ENCODE measurements around the gene COL15A1. TPM values are rescaled to one million over a fixed set of nuclear protein-coding genes. Genes with fewer than 3 reads are reported as not detected.

The COL15A1 gene
- total and polyA plus RNA-seq, 2 of the 13 experiments (the other 11 are each of a cell fraction or from before 2014, with no cell fraction given) = not detected

GRCh38 chr9:99116003-99116411, 172.3 kb downstream of the COL15A1 start:
- POLR2A ChIA-PET = interaction anchor here (1.5 kb wide), 1 partner anchor 11 kb away, joined by 5 read pairs; the partner anchor contains the start of gene TGFBR1
- no peak overlapping the region for H3K4me3 ChIP-seq (replicated peaks in 1 of 3; ENCODE audit: insufficient read depth in 1 of 3, low read depth in 2 of 3, low read length in 3 of 3)
- DNase-seq (ENCODE audit: low spot score) (no peak), FAIRE-seq (no peak), ATAC-seq (no peak)
- TF ChIP-seq XBP1 (CRISPR knock-in tag; IDR thresholded peaks at IDR 0.05) = no peak
- no peak for TF ChIP-seq TP53 (CRISPR knock-in tag; conservative IDR thresholded peaks at IDR 0.05)
- no peak for TF ChIP-seq ESRRA (CRISPR knock-in tag; IDR thresholded peaks at IDR 0.05; ENCODE audit: low read depth)
- TF ChIP-seq ZNF33B (CRISPR knock-in tag; IDR thresholded peaks at IDR 0.05) = no peak
- no peak for TF ChIP-seq ATF6 (CRISPR knock-in tag; conservative IDR thresholded peaks at IDR 0.05)
- TF ChIP-seq GZF1 (CRISPR knock-in tag; IDR thresholded peaks at IDR 0.05) = no peak
- no TSS peak for BruUV-seq (replicated peaks)
- in situ Hi-C loops (cut with HindIII; ENCODE audit: extremely low pct_ligation_motif_present, low pct_unique_long_range_greater_than_20kb) = no loop called here
- H3K36me3 ChIP-seq (replicated peaks in 1 of 2; ENCODE audit: control insufficient read depth in 1 of 2, insufficient read depth in 2 of 2, low read length in 2 of 2) = no peaks in the 10 kb centered on the region
- intact Hi-C loops (cut with micrococcal nuclease; ENCODE audit: unreplicated experiment) = no loop called here
- H3K4me2 ChIP-seq (ENCODE audit: low read depth, low read length) = no peak overlapping the region
- H2AFZ ChIP-seq (ENCODE audit: low read length) = no peak overlapping the region
- H3K27ac ChIP-seq (ENCODE audit: extremely low read length, insufficient read depth, low read length) = no peak overlapping the region
- CTCF ChIA-PET (ENCODE audit: low intra/inter-chr PET ratio, low total read pairs) = no interaction called here
- no peak overlapping the region for H3K9ac ChIP-seq (ENCODE audit: insufficient read depth, low read depth, low read length)
- peaks cover 8% of the 10 kb centered on the region; the same call in 1 of the 2 replicates for H3K4me1 ChIP-seq (ENCODE audit: insufficient read depth, low read length)
- 79% methylated on average over 3 of the region's 3 CpGs for WGBS (ENCODE audit: low lambda C conversion rate)
- peaks cover 10% of the 10 kb centered on the region for H3K79me2 ChIP-seq (ENCODE audit: insufficient read depth, low read length)
- no peaks in the 10 kb centered on the region for H3K9me3 ChIP-seq (ENCODE audit: low read length)
- no peaks in the 10 kb centered on the region for H4K20me1 ChIP-seq (ENCODE audit: insufficient read depth, low read length)
- no peaks in the 10 kb centered on the region for H3K27me3 ChIP-seq (ENCODE audit: control insufficient read depth in 1 of 2, insufficient read depth in 2 of 2, low read length in 2 of 2)

GRCh38 chr9:99118782-99119466, 175.2 kb downstream of the COL15A1 start:
- Histone ChIP-seq H3K4me3 (replicated peaks in 1 of 3; ENCODE audit: insufficient read depth in 1 of 3, low read depth in 2 of 3, low read length in 3 of 3) (no peak overlapping the region), H3K36me3 (replicated peaks in 1 of 2; ENCODE audit: control insufficient read depth in 1 of 2, insufficient read depth in 2 of 2, low read length in 2 of 2) (no peaks in the 10 kb centered on the region), H3K9me3 (ENCODE audit: low read length) (no peaks in the 10 kb centered on the region), H3K4me2 (ENCODE audit: low read depth, low read length) (no peak overlapping the region), H2AFZ (ENCODE audit: low read length) (no peak overlapping the region), H3K9ac (ENCODE audit: insufficient read depth, low read depth, low read length) (no peak overlapping the region), H3K4me1 (ENCODE audit: insufficient read depth, low read length) (no peaks in the 10 kb centered on the region), H4K20me1 (ENCODE audit: insufficient read depth, low read length) (no peaks in the 10 kb centered on the region), H3K27me3 (ENCODE audit: control insufficient read depth in 1 of 2, insufficient read depth in 2 of 2, low read length in 2 of 2) (no peaks in the 10 kb centered on the region), H3K79me2 (ENCODE audit: insufficient read depth, low read length) (peaks cover 6% of the 10 kb centered on the region), H3K27ac (ENCODE audit: extremely low read length, insufficient read depth, low read length) (no peak overlapping the region)
- 95% methylated on average over 7 of the region's 7 CpGs for WGBS (ENCODE audit: low lambda C conversion rate)
- ChIA-PET CTCF (ENCODE audit: low intra/inter-chr PET ratio, low total read pairs) (no interaction called here), POLR2A (interaction anchor here (0.9 kb wide), 1 partner anchor 14 kb away, joined by 3 read pairs; the partner anchor contains the start of gene TGFBR1)
- no peak for FAIRE-seq
- ATAC-seq = no peak
- intact Hi-C loops (cut with micrococcal nuclease; ENCODE audit: unreplicated experiment) (no loop called here), in situ Hi-C loops (cut with HindIII; ENCODE audit: extremely low pct_ligation_motif_present, low pct_unique_long_range_greater_than_20kb) (no loop called here)
- DNase-seq (ENCODE audit: low spot score) = no peak
- TF ChIP-seq HHEX (CRISPR knock-in tag; IDR thresholded peaks at IDR 0.05) (no peak), ELF3 (CRISPR knock-in tag; IDR thresholded peaks at IDR 0.05) (no peak), ZNF781 (CRISPR knock-in tag; IDR thresholded peaks at IDR 0.05; ENCODE audit: borderline replicate concordance, not compliant biosample characterization) (no peak), PHF21A (CRISPR knock-in tag; IDR thresholded peaks at IDR 0.05) (no peak), ATM (IDR thresholded peaks at IDR 0.05; ENCODE audit: borderline replicate concordance) (no peak)
- BruUV-seq (replicated peaks) = no TSS peak
